Suprapubic skin (tissue), 4 donors: ENCODE results near the gene AKAP8L. TPM values are rescaled to one million over a fixed set of nuclear protein-coding genes. Genes with fewer than 3 reads are reported as not detected.

Source experiments
- DNase-seq, 2 donors: peaks; one replicate each; pipeline ENCODE4 v3.0.0-alpha.2; 2019; ENCODE audit warnings: low spot score in 2 of 2
- H3K27ac ChIP-seq: fragments of 200-600 bp; sonication (generic); one replicate; pipeline ENCODE4 v1.5.1; 2019
- H3K27me3 ChIP-seq: fragments of 200-600 bp; sonication (generic); one replicate; pipeline ENCODE4 v1.5.1; 2019
- H3K36me3 ChIP-seq: fragments of 200-600 bp; sonication (generic); one replicate; pipeline ENCODE4 v1.5.1; 2019
- H3K4me1 ChIP-seq: fragments of 200-600 bp; sonication (generic); one replicate; pipeline ENCODE4 v1.5.1; 2019
- H3K4me3 ChIP-seq: fragments of 200-600 bp; sonication (generic); one replicate; pipeline ENCODE4 v1.5.1; 2019; ENCODE audit warnings: mild to moderate bottlenecking
- H3K9me3 ChIP-seq: fragments of 200-600 bp; sonication (generic); one replicate; pipeline ENCODE4 v1.5.1; 2019
- EP300 ChIP-seq: sonication (generic); formaldehyde crosslinking; IDR thresholded peaks from one replicate; pipeline ENCODE4 v1.6.1; 2017; ENCODE audit warnings: antibody characterized with exemption
- POLR2A ChIP-seq, 2 donors: fragments of 450-650 bp; IDR thresholded peaks; one replicate each; pipeline ENCODE4 v1.6.1; 2017; ENCODE audit warnings: antibody characterized with exemption in 2 of 2, mild to moderate bottlenecking in 2 of 2, moderate library complexity in 2 of 2
- POLR2AphosphoS5 ChIP-seq, 3 donors: sonication (generic); formaldehyde crosslinking; IDR thresholded peaks; one replicate each; pipeline ENCODE4 v1.6.1; 2017; ENCODE audit warnings: antibody characterized with exemption in 3 of 3
- WGBS: methylation state at CpG from one replicate; pipeline ENCODE4 v1.1.5; 2018; 5-methylcytosine and 5-hydroxymethylcytosine counted together
- total RNA-seq, 4 donors: library from RNA; depleted of rRNA; stranded (reverse); fragments of >200 nt; gene quantifications; one replicate each; pipeline ENCODE4 v1.1.0, GENCODE V29; 2016
- TF ChIP-seq, protein P1 (sequence below), 2 donors: fragments of 200-600 bp in 1 of 2; fragments of 450-650 bp in 1 of 2; sonication (generic) in 1 of 2; IDR thresholded peaks; one replicate each; pipeline ENCODE4 v1.5.1; 2016 to 2019; ENCODE audit warnings: antibody characterized with exemption in 2 of 2, mild to moderate bottlenecking in 1 of 2, moderate library complexity in 1 of 2

Gene AKAP8L
- total RNA-seq, 4 donors from 2014 or later: 97.5 to 259 (median 118) TPM

DNA sequence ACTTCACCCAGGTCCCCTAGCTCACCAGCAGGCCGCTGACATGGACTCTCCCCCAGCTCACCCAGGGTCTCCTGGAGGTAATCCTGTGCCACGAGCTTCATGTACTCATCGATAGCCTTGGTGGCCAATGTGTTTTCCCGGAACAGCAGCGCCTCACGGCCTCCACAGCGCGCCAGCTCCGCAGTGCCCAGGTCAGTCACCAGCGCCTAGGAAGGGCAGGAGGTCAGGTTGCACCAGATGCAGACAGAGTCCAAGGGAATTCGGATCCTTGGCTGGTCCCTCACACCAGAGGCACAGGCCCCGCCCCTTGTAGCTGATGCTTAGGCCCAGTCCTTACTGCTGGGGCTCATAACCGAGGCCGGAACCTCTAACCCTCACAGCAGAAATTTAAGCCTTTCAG lies 37.7 kb upstream of the AKAP8L start:
- H3K4me1 ChIP-seq: peaks cover 31% of the 10 kb centered on the region
- no peaks in the 10 kb centered on the region for H3K9me3 ChIP-seq
- H3K27me3 ChIP-seq: peaks cover 30% of the 10 kb centered on the region
- 30% methylated on average over 11 of the region's 14 CpGs for WGBS
- H3K36me3 ChIP-seq: no peaks in the 10 kb centered on the region
- peak in 1 of 2 donors; percentile 49 for DNase-seq
- TF ChIP-seq POLR2AphosphoS5 (IDR thresholded peaks at IDR 0.05): no peak
- no peak for TF ChIP-seq EP300
- TF ChIP-seq POLR2A (IDR thresholded peaks at IDR 0.05): no peak
- TF ChIP-seq, protein P1, sequence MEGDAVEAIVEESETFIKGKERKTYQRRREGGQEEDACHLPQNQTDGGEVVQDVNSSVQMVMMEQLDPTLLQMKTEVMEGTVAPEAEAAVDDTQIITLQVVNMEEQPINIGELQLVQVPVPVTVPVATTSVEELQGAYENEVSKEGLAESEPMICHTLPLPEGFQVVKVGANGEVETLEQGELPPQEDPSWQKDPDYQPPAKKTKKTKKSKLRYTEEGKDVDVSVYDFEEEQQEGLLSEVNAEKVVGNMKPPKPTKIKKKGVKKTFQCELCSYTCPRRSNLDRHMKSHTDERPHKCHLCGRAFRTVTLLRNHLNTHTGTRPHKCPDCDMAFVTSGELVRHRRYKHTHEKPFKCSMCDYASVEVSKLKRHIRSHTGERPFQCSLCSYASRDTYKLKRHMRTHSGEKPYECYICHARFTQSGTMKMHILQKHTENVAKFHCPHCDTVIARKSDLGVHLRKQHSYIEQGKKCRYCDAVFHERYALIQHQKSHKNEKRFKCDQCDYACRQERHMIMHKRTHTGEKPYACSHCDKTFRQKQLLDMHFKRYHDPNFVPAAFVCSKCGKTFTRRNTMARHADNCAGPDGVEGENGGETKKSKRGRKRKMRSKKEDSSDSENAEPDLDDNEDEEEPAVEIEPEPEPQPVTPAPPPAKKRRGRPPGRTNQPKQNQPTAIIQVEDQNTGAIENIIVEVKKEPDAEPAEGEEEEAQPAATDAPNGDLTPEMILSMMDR (IDR thresholded peaks at IDR 0.05): no peak
- H3K27ac ChIP-seq: no peak overlapping the region
- no peak overlapping the region for H3K4me3 ChIP-seq

DNA sequence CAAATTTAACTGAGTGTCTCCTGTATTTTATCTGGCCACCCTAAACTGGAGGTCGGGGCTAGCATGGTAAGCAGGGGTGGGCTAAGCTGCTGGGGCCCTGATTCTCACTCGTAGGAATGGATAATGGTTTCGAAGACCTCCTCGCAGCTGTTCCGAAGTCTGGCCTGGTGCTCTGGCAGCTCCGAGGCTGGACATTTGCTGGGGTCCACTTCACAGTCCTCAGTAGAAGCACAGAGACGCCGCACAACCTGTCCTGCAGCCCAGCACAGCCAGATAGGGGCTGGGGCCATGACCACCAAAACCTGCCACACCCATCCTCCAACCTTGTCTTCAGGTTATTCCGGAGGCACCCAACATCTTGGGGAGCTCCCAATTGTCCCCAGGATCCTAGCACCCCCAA lies 37.2 kb upstream of the AKAP8L start:
- 90% methylated on average over 9 of the region's 9 CpGs for WGBS
- Histone ChIP-seq H3K27me3 (peaks cover 30% of the 10 kb centered on the region), H3K27ac (no peak overlapping the region), H3K4me1 (peaks cover 31% of the 10 kb centered on the region), H3K4me3 (no peak overlapping the region), H3K9me3 (no peaks in the 10 kb centered on the region), H3K36me3 (no peaks in the 10 kb centered on the region)
- TF ChIP-seq EP300 (no peak), POLR2AphosphoS5 (IDR thresholded peaks at IDR 0.05) (no peak), POLR2A (IDR thresholded peaks at IDR 0.05) (no peak)
- TF ChIP-seq, protein P1 (IDR thresholded peaks at IDR 0.05): no peak
- no peak for DNase-seq

DNA sequence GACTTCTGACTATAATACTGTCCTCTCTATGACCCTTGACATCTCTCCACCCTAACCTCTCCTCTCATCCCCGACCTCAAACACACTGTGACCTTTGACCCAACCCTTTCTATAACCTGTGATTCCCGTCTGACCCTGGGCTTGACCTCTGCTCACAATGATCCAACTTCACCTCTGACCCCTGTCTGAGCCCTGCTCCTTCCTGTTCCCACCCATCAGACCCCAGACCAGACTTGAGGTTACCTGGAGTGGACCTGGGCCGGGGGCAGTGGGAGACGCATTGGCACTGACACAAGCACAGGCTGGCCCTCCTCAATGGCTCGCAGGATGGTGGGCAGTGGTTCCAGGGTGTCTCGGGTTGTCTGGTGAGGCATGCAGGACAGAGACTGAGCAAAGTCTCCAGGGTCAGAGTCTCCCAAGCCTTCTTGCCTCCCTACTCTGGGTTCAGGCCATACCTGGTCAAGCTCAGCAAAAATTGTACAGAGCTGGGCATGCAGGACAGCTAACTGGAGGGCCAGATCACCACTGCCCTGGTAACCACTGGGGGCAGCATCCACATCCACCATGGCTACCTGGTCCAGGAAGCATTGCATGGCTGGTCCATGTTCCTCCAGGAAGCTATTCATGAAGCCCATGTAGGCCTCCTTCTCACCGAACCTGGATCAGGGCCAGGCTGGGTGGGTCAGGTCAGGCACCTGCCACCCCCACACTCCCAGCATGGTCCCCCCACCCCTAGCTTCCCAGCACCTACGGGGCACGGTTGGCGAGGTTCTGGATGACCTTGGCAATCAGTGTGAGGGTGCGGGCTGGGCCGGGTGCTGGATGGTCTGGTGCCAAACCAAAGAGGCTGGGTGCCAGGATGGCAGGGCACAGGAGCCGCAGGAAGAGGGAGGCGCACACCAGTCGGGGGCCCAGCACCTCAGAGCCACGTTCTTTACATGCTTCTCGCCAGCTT lies 35.4 kb upstream of the AKAP8L start:
- 87% methylated on average over 6 of the region's 17 CpGs for WGBS

DNA sequence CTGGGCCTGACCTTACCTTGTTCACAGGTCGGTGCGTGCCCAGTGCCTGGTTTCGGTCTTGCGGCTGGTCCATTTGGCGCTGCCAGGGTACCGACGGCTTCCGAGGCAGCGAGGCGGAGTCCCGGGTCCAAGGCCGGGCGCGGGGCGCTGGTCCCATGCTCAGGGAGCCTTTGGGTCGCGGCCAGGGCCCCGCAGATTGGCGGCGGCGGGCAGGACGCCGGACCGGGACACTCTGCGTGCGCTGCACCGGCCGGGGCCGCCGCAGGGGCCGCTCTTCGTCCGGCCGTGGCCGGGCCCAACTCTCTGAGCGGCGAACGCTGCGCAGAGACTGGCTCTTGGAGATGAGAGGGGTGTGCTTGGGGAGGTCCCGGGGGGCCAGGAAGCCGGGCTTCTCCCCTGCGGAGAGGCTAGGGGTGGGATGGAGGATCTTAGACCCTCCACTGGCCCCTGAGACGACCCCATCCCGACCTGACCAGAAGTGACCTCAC lies 34.3 kb upstream of the AKAP8L start:
- no peak overlapping the region for H3K27ac ChIP-seq
- peak overlapping the region; percentile 54 for H3K4me3 ChIP-seq
- no peaks in the 10 kb centered on the region for H3K36me3 ChIP-seq
- H3K27me3 ChIP-seq: peaks cover 30% of the 10 kb centered on the region
- H3K9me3 ChIP-seq: no peaks in the 10 kb centered on the region
- TF ChIP-seq, protein P1 (IDR thresholded peaks at IDR 0.05): peak in 1 of 2 donors; percentile 24
- TF ChIP-seq POLR2A (IDR thresholded peaks at IDR 0.05) (no peak), EP300 (no peak), POLR2AphosphoS5 (IDR thresholded peaks at IDR 0.05) (no peak)
- no peak for DNase-seq
- WGBS: 21% methylated on average over 10 of the region's 44 CpGs
- H3K4me1 ChIP-seq: peaks cover 43% of the 10 kb centered on the region

More for the DNA sequence above, 35.4 kb upstream of the AKAP8L start:
- no peak overlapping the region for H3K4me3 ChIP-seq
- H3K27ac ChIP-seq: no peak overlapping the region
- H3K27me3 ChIP-seq: peaks cover 30% of the 10 kb centered on the region
- no peaks in the 10 kb centered on the region for H3K9me3 ChIP-seq
- no peak for TF ChIP-seq POLR2A (IDR thresholded peaks at IDR 0.05)
- TF ChIP-seq, protein P1 (IDR thresholded peaks at IDR 0.05): no peak
- no peak for TF ChIP-seq POLR2AphosphoS5 (IDR thresholded peaks at IDR 0.05)
- TF ChIP-seq EP300: no peak
- H3K4me1 ChIP-seq: peaks cover 38% of the 10 kb centered on the region
- peak in 1 of 2 donors; percentile 66 for DNase-seq
- no peaks in the 10 kb centered on the region for H3K36me3 ChIP-seq
